Coronary artery (tissue), 2 donors: Measurements from ENCODE around the gene LTK.

Experiments used
- DNase-seq: peaks from one replicate; pipeline ENCODE4 v3.0.0-alpha.2; 2017; ENCODE audit warnings: low spot score
- H3K27ac ChIP-seq, 2 donors: fragments of 200-600 bp; sonication (generic); one replicate each; pipeline ENCODE4 v1.5.1; 2016 to 2019
- H3K4me3 ChIP-seq: fragments of 200-600 bp; sonication (generic); 2 replicates; pipeline ENCODE4 v1.5.1; 2016; ENCODE audit warnings: mild to moderate bottlenecking, moderate library complexity
- CTCF ChIP-seq: fragments of 200-600 bp; sonication (generic); IDR thresholded peaks from one replicate; pipeline ENCODE4 v1.5.1; 2019; ENCODE audit warnings: antibody characterized with exemption

Gene LTK

GRCh38 chr15:41558400-41559238, 45.0 kb upstream of the LTK start, which contains the start of gene TYRO3:
TYRO3 (plus strand) TSS chr15:41559212; CDS start chr15:41559258, 46 bp downstream.
- no peak for DNase-seq
- Histone ChIP-seq H3K27ac (peak within 1 kb of the TSS; percentile 24 to 75), H3K4me3 (peak within 1 kb of the TSS; percentile 91)
- no peak for TF ChIP-seq CTCF

- no peak for DNase-seq
- Histone ChIP-seq H3K27ac (peak overlapping the region; percentile 10 to 75), H3K4me3 (peak overlapping the region; percentile 91)
- peak; percentile 73 for TF ChIP-seq CTCF
These were observed 44.2 kb upstream of the LTK start for GRCh38 chr15:41557673-41558399.

- H3K27ac ChIP-seq: no peak overlapping the region
- H3K4me3 ChIP-seq: no peak overlapping the region
- DNase-seq: no peak
- no peak for TF ChIP-seq CTCF
These were observed 43.0 kb upstream of the LTK start for GRCh38 chr15:41556677-41557076.

GRCh38 chr15:41554915-41555314, 41.3 kb upstream of the LTK start:
- no peak overlapping the region for H3K4me3 ChIP-seq
- TF ChIP-seq CTCF: no peak
- DNase-seq: no peak
- H3K27ac ChIP-seq: no peak overlapping the region

- DNase-seq: no peak
- no peak overlapping the region for H3K27ac ChIP-seq
- H3K4me3 ChIP-seq: no peak overlapping the region
- TF ChIP-seq CTCF: no peak
These were observed 40.7 kb upstream of the LTK start for GRCh38 chr15:41554343-41554742.

GRCh38 chr15:41553731-41554130, 40.1 kb upstream of the LTK start:
- TF ChIP-seq CTCF: no peak
- Histone ChIP-seq H3K4me3 (no peak overlapping the region), H3K27ac (no peak overlapping the region)
- no peak for DNase-seq
